ENCODE measurements around the gene PARD6G. TPM values are rescaled to one million over a fixed set of nuclear protein-coding genes. Genes with fewer than 3 reads are reported as not detected.

The PARD6G gene
- total and polyA plus RNA-seq, 2 of the 13 experiments (the other 11 are each of a cell fraction or from before 2014, with no cell fraction given) = 3.6 to 7.4 TPM

- peaks cover 11% of the 10 kb centered on the region for H3K4me1 ChIP-seq (ENCODE audit: insufficient read depth, low read length)
- intact Hi-C loops (cut with micrococcal nuclease; ENCODE audit: unreplicated experiment) (no loop called here), in situ Hi-C loops (cut with HindIII; ENCODE audit: extremely low pct_ligation_motif_present, low pct_unique_long_range_greater_than_20kb) (no loop called here)
- no peak overlapping the region for H3K9ac ChIP-seq (ENCODE audit: insufficient read depth, low read depth, low read length)
- TSS peak; percentile 7 for BruUV-seq (replicated peaks)
- peaks cover 9 to 35% of the 10 kb centered on the region in 2 experiments for H3K36me3 ChIP-seq (replicated peaks in 1 of 2; ENCODE audit: control insufficient read depth in 1 of 2, insufficient read depth in 2 of 2, low read length in 2 of 2)
- H3K27me3 ChIP-seq (ENCODE audit: control insufficient read depth in 1 of 2, insufficient read depth in 2 of 2, low read length in 2 of 2) = no peaks in the 10 kb centered on the region
- DNase-seq (ENCODE audit: low spot score) = no peak
- ChIA-PET CTCF (ENCODE audit: low intra/inter-chr PET ratio, low total read pairs) (no interaction called here), POLR2A (no interaction called here)
- peaks cover 83% of the 10 kb centered on the region for H3K79me2 ChIP-seq (ENCODE audit: insufficient read depth, low read length)
- no peak for FAIRE-seq
- H3K4me2 ChIP-seq (ENCODE audit: low read depth, low read length) = no peak overlapping the region
- WGBS (ENCODE audit: low lambda C conversion rate) = 71% methylated on average over 1 of the region's 1 CpG
- no peak overlapping the region for H3K4me3 ChIP-seq (replicated peaks in 1 of 3; ENCODE audit: insufficient read depth in 1 of 3, low read depth in 2 of 3, low read length in 3 of 3)
- ATAC-seq = no peak
- TF ChIP-seq MBD4 (IDR thresholded peaks at IDR 0.05; ENCODE audit: borderline replicate concordance, low read length) (no peak), GMEB1 (CRISPR knock-in tag; IDR thresholded peaks at IDR 0.05; ENCODE audit: borderline replicate concordance) (no peak), MXD4 (CRISPR knock-in tag; IDR thresholded peaks at IDR 0.05) (no peak), MEIS1 (CRISPR knock-in tag; IDR thresholded peaks at IDR 0.05; ENCODE audit: borderline replicate concordance) (no peak), TBX2 (CRISPR knock-in tag; IDR thresholded peaks at IDR 0.05; ENCODE audit: borderline replicate concordance) (no peak), ZNF552 (CRISPR knock-in tag; IDR thresholded peaks at IDR 0.05; ENCODE audit: borderline replicate concordance) (no peak)
- TF ChIP-seq, protein P1, sequence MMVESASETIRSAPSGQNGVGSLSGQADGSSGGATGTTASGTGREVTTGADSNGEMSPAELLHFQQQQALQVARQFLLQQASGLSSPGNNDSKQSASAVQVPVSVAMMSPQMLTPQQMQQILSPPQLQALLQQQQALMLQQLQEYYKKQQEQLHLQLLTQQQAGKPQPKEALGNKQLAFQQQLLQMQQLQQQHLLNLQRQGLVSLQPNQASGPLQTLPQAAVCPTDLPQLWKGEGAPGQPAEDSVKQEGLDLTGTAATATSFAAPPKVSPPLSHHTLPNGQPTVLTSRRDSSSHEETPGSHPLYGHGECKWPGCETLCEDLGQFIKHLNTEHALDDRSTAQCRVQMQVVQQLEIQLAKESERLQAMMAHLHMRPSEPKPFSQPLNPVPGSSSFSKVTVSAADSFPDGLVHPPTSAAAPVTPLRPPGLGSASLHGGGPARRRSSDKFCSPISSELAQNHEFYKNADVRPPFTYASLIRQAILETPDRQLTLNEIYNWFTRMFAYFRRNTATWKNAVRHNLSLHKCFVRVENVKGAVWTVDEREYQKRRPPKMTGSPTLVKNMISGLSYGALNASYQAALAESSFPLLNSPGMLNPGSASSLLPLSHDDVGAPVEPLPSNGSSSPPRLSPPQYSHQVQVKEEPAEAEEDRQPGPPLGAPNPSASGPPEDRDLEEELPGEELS (CRISPR knock-in tag; IDR thresholded peaks at IDR 0.05) = no peak
- TF ChIP-seq, protein P2, sequence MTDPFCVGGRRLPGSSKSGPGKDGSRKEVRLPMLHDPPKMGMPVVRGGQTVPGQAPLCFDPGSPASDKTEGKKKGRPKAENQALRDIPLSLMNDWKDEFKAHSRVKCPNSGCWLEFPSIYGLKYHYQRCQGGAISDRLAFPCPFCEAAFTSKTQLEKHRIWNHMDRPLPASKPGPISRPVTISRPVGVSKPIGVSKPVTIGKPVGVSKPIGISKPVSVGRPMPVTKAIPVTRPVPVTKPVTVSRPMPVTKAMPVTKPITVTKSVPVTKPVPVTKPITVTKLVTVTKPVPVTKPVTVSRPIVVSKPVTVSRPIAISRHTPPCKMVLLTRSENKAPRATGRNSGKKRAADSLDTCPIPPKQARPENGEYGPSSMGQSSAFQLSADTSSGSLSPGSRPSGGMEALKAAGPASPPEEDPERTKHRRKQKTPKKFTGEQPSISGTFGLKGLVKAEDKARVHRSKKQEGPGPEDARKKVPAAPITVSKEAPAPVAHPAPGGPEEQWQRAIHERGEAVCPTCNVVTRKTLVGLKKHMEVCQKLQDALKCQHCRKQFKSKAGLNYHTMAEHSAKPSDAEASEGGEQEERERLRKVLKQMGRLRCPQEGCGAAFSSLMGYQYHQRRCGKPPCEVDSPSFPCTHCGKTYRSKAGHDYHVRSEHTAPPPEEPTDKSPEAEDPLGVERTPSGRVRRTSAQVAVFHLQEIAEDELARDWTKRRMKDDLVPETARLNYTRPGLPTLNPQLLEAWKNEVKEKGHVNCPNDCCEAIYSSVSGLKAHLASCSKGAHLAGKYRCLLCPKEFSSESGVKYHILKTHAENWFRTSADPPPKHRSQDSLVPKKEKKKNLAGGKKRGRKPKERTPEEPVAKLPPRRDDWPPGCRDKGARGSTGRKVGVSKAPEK (CRISPR knock-in tag; IDR thresholded peaks at IDR 0.05; ENCODE audit: borderline replicate concordance) = no peak
- H2AFZ ChIP-seq (ENCODE audit: low read length) = no peak overlapping the region
- H4K20me1 ChIP-seq (ENCODE audit: insufficient read depth, low read length) = peaks cover 30% of the 10 kb centered on the region
- H3K27ac ChIP-seq (ENCODE audit: extremely low read length, insufficient read depth, low read length) = no peak overlapping the region
- no peaks in the 10 kb centered on the region for H3K9me3 ChIP-seq (ENCODE audit: low read length)
These were observed 119.7 kb downstream of the PARD6G start for GRCh38 chr18:80127635-80128034.

Data from HepG2 (cell line).